ENCODE data around the gene CRK. TPM values are rescaled to one million over a fixed set of nuclear protein-coding genes. Genes with fewer than 3 reads are reported as not detected.
"Not testable (repeated sequence)": the region's sequence is repeated elsewhere in the genome, so short reads cannot be mapped to it uniquely, and the experiment has no call there.

CRK gene
- total and polyA plus RNA-seq, 12 donors: 22.2 to 47.5 (median 36.0) TPM

DNA sequence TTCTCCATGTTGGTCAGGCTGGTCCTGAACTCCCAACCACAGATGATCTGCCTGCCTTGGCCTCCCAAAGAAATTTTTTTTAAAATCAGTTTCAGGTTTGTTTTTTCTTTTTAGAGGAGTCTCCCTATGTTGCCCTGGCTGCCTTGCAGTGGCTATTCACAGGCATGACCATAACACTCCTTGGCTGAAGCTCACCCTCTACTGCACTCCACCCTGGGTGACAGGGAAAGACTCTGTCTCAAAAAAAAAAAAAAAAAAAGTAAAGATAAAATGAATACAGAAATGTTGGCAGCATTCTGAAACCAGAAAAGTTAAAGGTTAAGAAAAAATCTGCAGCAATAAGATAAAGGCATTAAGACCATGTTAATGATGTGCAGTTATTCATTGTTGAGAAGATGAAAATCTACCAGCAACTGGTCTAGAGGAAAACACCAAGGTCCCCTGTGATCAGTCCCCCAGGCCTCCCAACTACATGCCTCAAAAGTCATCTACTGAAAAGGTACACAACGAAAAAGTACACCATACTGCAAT lies 71.1 kb downstream of the CRK start:
- no peak overlapping the region for H3K4me3 ChIP-seq
- WGBS, 2 donors: 6 to 8% methylated on average over 1 of the region's 1 CpG
- peaks cover 18 to 99% (median 90%) of the 10 kb centered on the region in 9 donors for H3K4me1 ChIP-seq
- ATAC-seq (peak in 5 of 8 donors; percentile 56 to 68 (median 65)), DNase-seq (no peak)
- intact Hi-C loops (cut with DNase I): no loop called here
- peak overlapping the region in 3 of 10 donors; percentile 35 to 49 (median 48) for H3K27ac ChIP-seq
- no peaks in the 10 kb centered on the region for H3K27me3 ChIP-seq
- no peaks in the 10 kb centered on the region for H3K9me3 ChIP-seq
- TF ChIP-seq, protein P1, sequence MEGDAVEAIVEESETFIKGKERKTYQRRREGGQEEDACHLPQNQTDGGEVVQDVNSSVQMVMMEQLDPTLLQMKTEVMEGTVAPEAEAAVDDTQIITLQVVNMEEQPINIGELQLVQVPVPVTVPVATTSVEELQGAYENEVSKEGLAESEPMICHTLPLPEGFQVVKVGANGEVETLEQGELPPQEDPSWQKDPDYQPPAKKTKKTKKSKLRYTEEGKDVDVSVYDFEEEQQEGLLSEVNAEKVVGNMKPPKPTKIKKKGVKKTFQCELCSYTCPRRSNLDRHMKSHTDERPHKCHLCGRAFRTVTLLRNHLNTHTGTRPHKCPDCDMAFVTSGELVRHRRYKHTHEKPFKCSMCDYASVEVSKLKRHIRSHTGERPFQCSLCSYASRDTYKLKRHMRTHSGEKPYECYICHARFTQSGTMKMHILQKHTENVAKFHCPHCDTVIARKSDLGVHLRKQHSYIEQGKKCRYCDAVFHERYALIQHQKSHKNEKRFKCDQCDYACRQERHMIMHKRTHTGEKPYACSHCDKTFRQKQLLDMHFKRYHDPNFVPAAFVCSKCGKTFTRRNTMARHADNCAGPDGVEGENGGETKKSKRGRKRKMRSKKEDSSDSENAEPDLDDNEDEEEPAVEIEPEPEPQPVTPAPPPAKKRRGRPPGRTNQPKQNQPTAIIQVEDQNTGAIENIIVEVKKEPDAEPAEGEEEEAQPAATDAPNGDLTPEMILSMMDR (IDR thresholded peaks at IDR 0.05): no peak
- H3K36me3 ChIP-seq: peaks cover 0 to 9% (median 0%) of the 10 kb centered on the region in 9 donors

DNA sequence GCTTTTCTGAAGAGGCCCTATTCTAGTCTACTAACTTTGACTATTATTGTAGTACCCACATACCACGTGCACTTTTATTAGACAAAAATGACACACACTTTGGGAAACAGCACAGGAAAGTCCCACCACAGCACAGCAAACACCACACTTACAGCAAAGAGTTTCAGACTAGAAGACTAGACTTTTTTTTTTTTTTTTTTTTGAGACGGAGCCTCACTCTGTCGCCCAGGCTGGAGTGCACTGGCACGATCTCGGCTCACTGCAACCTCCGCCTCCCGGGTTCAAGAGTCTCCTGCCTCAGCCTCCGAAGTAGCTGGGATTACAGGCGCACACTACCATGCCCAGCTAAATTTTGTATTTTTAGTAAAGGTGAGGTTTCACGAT lies 76.1 kb downstream of the CRK start:
- ATAC-seq: peak in 2 of 8 donors; percentile 23 to 40
- Histone ChIP-seq H3K4me1 (peaks cover 32 to 99% (median 91%) of the 10 kb centered on the region in 9 donors), H3K27me3 (no peaks in the 10 kb centered on the region), H3K4me3 (no peak overlapping the region), H3K36me3 (peaks cover 0 to 23% (median 0%) of the 10 kb centered on the region in 9 donors), H3K9me3 (no peaks in the 10 kb centered on the region), H3K27ac (peak overlapping the region in 5 of 10 donors; percentile 27 to 64 (median 28))
- no peak for DNase-seq
- TF ChIP-seq, protein P1 (IDR thresholded peaks at IDR 0.05): no peak
- intact Hi-C loops (cut with DNase I): loop anchor here in 1 of 10 donors (10.0 kb wide), 1 partner anchor 55 kb away; no protein-coding TSS in a partner anchor
- 51 to 56% methylated on average over 9 to 10 of the region's 10 CpGs for WGBS, 2 donors

DNA sequence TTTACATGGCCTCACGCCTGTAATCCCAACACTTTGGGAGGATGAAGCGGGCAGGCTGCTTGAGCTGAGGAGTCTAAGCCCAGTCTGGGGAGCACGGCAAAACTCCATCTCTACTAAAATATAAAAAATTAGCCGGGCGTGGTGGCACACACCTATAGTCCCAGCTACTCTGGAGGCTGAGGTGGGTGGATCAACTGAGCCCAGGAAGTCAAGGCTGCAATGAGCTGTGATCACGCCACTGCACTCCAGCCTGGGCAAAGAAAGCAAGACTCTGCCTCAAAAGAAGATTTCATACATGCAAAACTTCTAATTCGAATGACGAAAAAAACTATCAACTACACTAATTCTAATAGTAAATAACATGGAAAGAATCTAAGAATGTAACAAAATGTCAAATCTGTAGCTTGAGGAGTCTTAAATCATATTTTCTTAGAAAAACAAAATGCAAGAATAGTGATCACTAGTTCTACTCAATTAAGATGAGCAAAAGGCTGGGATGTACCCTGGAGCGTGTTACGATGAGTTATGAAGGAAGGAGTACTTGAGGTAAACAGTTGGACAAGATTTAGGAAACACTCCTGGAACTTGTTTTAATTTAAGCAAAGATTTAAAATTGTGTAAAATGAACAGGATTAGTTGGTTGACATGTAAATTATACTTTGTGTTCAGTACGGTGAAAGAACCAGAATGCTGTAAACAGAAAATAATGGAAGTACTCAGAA lies 76.7 kb downstream of the CRK start:
- ATAC-seq (no peak), DNase-seq (no peak)
- Histone ChIP-seq H3K27ac (peak overlapping the region in 1 of 10 donors; percentile 64), H3K27me3 (no peaks in the 10 kb centered on the region), H3K4me1 (peaks cover 32 to 99% (median 91%) of the 10 kb centered on the region in 9 donors), H3K9me3 (no peaks in the 10 kb centered on the region), H3K4me3 (no peak overlapping the region), H3K36me3 (peaks cover 0 to 18% (median 0%) of the 10 kb centered on the region in 9 donors)
- intact Hi-C loops (cut with DNase I): loop anchor here in 1 of 10 donors (10.0 kb wide), 1 partner anchor 55 kb away; no protein-coding TSS in a partner anchor
- TF ChIP-seq, protein P1 (IDR thresholded peaks at IDR 0.05): no peak
- 67 to 68% methylated on average over 11 of the region's 11 CpGs for WGBS, 2 donors

DNA sequence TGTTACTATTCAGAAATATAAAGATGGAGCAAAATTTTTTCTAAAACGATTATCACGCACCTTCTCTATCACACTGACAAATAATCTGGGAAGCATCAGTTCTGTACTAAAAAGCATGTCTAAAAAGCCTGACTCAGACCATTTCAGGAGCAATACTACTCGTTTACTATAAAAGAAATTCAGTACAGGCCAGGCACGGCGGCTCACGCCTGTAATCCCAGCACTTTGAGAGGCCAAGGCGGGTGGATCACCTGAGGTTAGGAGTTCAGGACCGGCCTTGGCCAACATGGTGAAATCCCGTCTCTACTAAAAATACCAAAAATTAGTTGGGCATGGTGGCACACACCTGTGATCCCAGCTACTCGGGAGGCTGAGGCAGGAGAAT lies 77.6 kb downstream of the CRK start:
- Histone ChIP-seq H3K4me1 (peaks cover 27 to 99% (median 95%) of the 10 kb centered on the region in 9 donors), H3K36me3 (peaks cover 0 to 21% (median 0%) of the 10 kb centered on the region in 9 donors)
- intact Hi-C loops (cut with DNase I): loop anchor here in 1 of 10 donors (10.0 kb wide), 1 partner anchor 56 kb away; no protein-coding TSS in a partner anchor
- DNase-seq, H3K9me3 ChIP-seq, H3K27ac ChIP-seq, ATAC-seq, H3K4me3 ChIP-seq, H3K27me3 ChIP-seq: not testable (repeated sequence)
- 74% methylated on average over 10 of the region's 10 CpGs for WGBS, 2 donors
